ENCODE measurements around the gene NXPH1.

Gene NXPH1

GRCh38 chr7:8481096-8481495 is 47.7 kb downstream of the NXPH1 start:
- TF ChIP-seq EZH2phosphoT487 (IDR thresholded peaks at IDR 0.05; ENCODE audit: borderline replicate concordance, low read length), result no peak
- TF ChIP-seq CTCF (IDR thresholded peaks at IDR 0.05; ENCODE audit: low read depth, low read length, poor library complexity, severe bottlenecking), result no peak
- Histone ChIP-seq H3K4me2 (ENCODE audit: low read length) (no peak overlapping the region), H4K20me1 (ENCODE audit: control insufficient read depth, insufficient read depth, low read depth, low read length) (no peaks in the 10 kb centered on the region), H3K4me3 (ENCODE audit: low read length) (no peak overlapping the region), H3K27ac (ENCODE audit: low read depth, low read length) (no peak overlapping the region), H3K79me2 (ENCODE audit: control insufficient read depth, low read length) (no peaks in the 10 kb centered on the region), H3F3A (ENCODE audit: control insufficient read depth, insufficient read depth) (no peaks in the 10 kb centered on the region), H3K36me3 (ENCODE audit: control insufficient read depth, low read length) (no peaks in the 10 kb centered on the region), H3K27me3 (ENCODE audit: control insufficient read depth, low read length) (no peaks in the 10 kb centered on the region), H3K9me2 (replicated peaks; ENCODE audit: control insufficient read depth, low read length) (no peaks in the 10 kb centered on the region), H3K4me1 (ENCODE audit: control insufficient read depth, low read length) (no peaks in the 10 kb centered on the region), H3K9me3 (ENCODE audit: control insufficient read depth, insufficient read depth, low read length) (no peaks in the 10 kb centered on the region)

GRCh38 chr7:8481752-8482446 is 48.5 kb downstream of the NXPH1 start:
- Histone ChIP-seq H3K4me3 (ENCODE audit: low read length) (no peak overlapping the region), H3K27ac (ENCODE audit: low read depth, low read length) (no peak overlapping the region), H3K9me3 (ENCODE audit: control insufficient read depth, insufficient read depth, low read length) (no peaks in the 10 kb centered on the region), H4K20me1 (ENCODE audit: control insufficient read depth, insufficient read depth, low read depth, low read length) (no peaks in the 10 kb centered on the region), H3K36me3 (ENCODE audit: control insufficient read depth, low read length) (no peaks in the 10 kb centered on the region), H3F3A (ENCODE audit: control insufficient read depth, insufficient read depth) (no peaks in the 10 kb centered on the region), H3K4me2 (ENCODE audit: low read length) (no peak overlapping the region), H3K9me2 (replicated peaks; ENCODE audit: control insufficient read depth, low read length) (no peaks in the 10 kb centered on the region), H3K4me1 (ENCODE audit: control insufficient read depth, low read length) (no peaks in the 10 kb centered on the region), H3K79me2 (ENCODE audit: control insufficient read depth, low read length) (no peaks in the 10 kb centered on the region), H3K27me3 (ENCODE audit: control insufficient read depth, low read length) (no peaks in the 10 kb centered on the region)
- no peak for TF ChIP-seq CTCF (IDR thresholded peaks at IDR 0.05; ENCODE audit: low read depth, low read length, poor library complexity, severe bottlenecking)
- no peak for TF ChIP-seq EZH2phosphoT487 (IDR thresholded peaks at IDR 0.05; ENCODE audit: borderline replicate concordance, low read length)

- Histone ChIP-seq H3K4me2 (ENCODE audit: low read length) (no peak overlapping the region), H3K27ac (ENCODE audit: low read depth, low read length) (no peak overlapping the region), H3K4me1 (ENCODE audit: control insufficient read depth, low read length) (no peaks in the 10 kb centered on the region), H3K9me3 (ENCODE audit: control insufficient read depth, insufficient read depth, low read length) (no peaks in the 10 kb centered on the region), H3K9me2 (replicated peaks; ENCODE audit: control insufficient read depth, low read length) (no peaks in the 10 kb centered on the region), H4K20me1 (ENCODE audit: control insufficient read depth, insufficient read depth, low read depth, low read length) (no peaks in the 10 kb centered on the region), H3F3A (ENCODE audit: control insufficient read depth, insufficient read depth) (no peaks in the 10 kb centered on the region), H3K36me3 (ENCODE audit: control insufficient read depth, low read length) (no peaks in the 10 kb centered on the region), H3K27me3 (ENCODE audit: control insufficient read depth, low read length) (no peaks in the 10 kb centered on the region), H3K4me3 (ENCODE audit: low read length) (no peak overlapping the region), H3K79me2 (ENCODE audit: control insufficient read depth, low read length) (no peaks in the 10 kb centered on the region)
- TF ChIP-seq EZH2phosphoT487 (IDR thresholded peaks at IDR 0.05; ENCODE audit: borderline replicate concordance, low read length), result no peak
- no peak for TF ChIP-seq CTCF (IDR thresholded peaks at IDR 0.05; ENCODE audit: low read depth, low read length, poor library complexity, severe bottlenecking)
These were observed 57.1 kb downstream of the NXPH1 start for GRCh38 chr7:8490391-8491045.
